HG02759 (cell line): Measurements from ENCODE around the gene TSHZ2.

Source experiments
- ATAC-seq: cut with Tn5 transposase; IDR thresholded peaks from one replicate; pipeline ENCODE4 v1.9.1; 2021; ENCODE audit warnings: mild to moderate bottlenecking, moderate library complexity; ENCODE audit not compliant: unreplicated experiment

TSHZ2 gene

DNA sequence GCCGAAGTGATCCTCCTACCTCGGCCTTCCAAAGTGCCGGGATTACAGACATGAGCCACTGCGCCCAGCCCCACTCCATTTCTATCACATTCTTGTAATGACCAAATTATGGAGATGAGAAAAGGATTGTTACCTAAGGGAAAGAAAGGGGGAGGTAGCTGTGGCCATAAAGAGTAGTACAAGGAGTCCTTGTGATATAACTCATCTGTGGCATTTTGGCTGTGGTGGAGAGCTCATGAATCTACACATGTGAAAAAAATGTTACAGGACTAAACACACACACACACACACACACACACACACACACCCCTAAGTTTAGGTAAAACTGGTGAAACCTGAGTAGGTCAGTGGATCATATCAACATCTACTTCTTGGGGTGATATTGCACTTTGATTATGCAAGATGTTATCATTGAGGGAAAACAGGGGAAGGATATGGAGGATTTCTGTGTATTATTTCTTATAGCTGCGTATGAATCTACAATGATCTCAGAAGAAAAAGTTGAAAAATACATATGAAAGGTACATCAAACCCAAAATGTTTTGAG lies 251.5 kb downstream of the TSHZ2 start:
- ATAC-seq, result no peak

DNA sequence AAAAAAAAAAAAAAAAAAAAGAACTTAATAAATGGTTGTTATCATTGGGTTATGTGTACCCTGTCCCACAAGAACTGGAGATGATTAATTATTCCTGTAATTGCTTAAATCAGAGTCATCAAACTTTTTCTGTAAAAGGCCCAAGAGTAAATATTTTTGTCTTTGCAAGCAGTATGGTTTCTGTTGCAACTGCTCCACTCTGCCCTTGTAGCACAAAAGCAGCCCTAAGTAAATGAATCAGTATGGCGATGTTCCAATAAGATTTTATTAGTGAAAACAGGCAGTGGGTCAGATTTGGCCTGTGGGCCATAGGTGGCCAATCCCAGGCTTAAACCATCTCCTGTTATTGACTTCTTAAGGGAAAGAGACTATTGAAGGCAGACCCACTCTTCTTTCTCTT lies 252.7 kb downstream of the TSHZ2 start:
- no peak for ATAC-seq

DNA sequence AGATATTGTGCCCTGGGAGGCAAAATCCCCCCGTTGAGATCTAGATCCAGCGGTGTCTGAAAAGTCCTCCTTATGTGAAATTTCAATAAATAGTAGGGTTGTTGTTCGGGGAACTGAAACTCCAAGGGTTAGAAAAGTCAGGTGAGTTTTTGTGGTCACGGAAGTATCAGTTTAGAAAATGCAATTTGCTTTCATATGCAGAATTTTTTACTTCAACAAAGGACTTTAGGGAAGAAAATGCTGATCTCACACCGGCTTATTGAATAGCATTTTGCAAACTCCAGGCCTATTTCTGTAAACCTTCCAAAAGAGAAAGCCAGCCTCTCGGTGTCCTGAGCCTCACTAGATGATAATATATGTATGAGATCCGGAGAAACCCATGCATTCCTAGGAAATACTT lies 254.7 kb downstream of the TSHZ2 start:
- ATAC-seq, result no peak

DNA sequence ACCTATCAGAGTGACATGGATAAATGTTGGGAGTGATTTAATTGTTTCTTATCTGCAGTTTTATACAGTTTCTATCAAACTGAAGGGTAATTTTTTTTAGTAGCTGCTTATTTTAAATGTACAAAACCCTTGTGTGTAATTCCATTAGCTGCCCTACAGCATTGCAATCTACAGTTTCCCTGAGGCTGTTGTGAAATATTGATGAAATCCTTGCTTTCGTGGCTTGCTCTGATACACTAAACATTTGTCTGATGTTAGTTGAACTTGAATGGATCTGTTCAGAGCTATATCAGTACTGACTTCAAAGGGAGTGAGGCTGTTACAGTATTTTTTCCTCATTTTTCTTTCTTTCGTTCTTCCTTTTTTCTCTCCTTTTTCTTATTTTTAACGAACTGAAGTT lies 255.4 kb downstream of the TSHZ2 start:
- ATAC-seq, result no peak

DNA sequence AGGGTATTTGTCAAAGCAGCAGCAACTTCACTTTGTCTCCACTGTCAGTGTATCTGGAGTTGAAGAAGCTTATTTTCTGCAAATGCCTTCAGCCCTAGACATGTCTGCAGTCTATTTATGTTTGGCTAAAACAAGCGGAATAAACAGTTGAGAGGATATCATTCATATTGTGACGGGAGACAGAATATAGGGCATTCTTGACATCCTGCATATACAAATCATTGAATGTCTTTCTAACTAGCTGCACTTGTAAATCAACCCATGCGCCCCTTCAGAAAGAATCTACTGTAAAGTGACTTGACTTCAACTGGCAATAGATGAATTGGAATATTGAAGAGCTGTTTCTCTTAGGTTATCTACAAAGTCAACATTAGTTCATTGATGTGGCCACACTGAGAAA lies 258.9 kb downstream of the TSHZ2 start:
- no peak for ATAC-seq

- ATAC-seq, result no peak
Measured at GRCh38 chr20:53237461-53237860, 265.3 kb downstream of the TSHZ2 start.

DNA sequence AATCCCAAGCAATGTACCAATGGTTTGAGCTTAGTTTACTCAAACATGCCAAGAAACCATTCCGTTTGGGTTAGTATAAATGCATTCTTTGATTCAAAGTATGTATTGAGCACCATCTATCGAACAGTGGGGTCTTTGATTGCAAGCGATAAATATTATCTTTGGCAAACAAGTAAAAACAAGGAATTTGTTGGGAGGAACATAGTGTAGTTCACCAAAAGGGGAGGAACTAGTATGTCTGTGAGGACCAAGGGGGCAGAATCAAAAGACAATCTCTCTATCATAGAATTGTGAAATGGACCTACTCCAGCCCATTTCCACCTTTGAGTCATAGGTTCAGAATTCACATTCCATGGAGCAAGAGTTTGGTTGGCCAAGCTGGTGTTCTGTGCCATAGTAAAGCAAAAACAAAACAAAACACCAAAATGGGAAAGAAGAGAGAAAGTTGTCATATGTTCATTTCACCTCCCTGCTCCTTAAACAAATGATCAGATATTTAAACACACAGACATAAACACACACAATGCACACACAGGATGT lies 266.0 kb downstream of the TSHZ2 start:
- ATAC-seq, result no peak

DNA sequence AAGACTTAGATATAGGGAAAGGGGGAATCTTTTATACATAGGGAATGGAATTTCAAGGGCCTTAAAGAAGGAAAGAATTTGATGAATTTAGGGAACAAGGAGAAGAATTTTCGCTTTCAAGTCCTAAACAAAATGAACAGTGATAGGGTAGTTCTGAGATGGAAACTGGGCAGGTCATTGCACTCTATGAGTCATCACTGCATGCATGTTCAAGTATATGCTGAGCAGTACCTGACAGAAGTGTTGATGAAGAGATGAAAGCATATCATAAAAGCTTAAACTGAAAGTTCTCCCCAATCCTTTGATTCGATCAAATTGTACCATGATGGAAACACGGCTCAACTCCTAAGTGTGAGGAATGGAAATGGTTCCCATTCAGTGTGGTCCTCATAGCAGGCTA lies 271.0 kb downstream of the TSHZ2 start:
- ATAC-seq, result no peak

GRCh38 chr20:53244711-53245110 lies 272.6 kb downstream of the TSHZ2 start:
- no peak for ATAC-seq

DNA sequence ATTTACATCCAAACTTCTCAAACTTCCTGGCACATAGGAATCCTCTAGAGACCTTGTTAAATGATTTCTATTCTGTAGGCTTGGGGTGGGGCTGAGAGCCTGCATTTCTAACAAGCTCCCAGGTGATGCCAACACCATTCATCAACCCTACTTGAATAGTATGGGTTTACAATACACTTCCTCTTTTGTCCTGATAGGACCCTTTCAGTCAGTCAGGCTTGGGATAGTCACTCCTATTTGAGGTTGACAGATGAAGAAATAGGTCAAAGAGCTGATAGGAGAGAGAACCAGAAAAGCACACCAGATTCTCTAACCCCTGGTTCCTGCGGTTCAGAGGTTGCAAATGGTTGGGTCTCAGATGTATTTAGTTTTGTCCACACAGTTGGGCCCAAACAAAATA lies 273.4 kb downstream of the TSHZ2 start:
- no peak for ATAC-seq

DNA sequence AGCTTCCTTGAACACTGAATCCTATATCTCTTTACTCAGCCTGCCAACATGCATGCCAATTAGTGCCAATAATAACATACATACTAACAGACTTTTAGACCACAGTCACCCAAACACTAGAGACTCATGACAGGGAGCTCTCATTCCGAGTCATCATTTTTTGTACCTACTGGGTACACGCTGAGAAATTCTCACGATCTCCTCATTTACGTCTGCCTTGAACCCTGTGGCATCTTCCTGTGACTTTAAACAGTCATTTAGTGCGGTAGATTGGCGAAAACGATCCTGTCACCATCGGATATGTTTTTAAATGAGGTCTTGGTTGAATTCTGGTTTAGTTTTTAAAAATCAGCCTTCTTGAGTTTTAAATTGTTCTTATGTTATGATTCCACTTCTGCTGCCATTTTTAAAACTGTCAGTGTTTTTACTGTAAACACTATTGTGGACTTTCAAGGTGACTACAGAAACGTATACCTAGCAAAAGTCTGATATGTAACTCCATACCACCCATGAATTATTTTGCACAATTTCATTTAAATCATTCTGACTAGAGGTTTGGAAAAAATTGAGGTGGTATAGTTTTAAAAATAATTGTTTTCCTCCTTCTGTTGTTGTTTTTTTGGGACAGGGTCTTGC lies 275.4 kb downstream of the TSHZ2 start:
- no peak for ATAC-seq

DNA sequence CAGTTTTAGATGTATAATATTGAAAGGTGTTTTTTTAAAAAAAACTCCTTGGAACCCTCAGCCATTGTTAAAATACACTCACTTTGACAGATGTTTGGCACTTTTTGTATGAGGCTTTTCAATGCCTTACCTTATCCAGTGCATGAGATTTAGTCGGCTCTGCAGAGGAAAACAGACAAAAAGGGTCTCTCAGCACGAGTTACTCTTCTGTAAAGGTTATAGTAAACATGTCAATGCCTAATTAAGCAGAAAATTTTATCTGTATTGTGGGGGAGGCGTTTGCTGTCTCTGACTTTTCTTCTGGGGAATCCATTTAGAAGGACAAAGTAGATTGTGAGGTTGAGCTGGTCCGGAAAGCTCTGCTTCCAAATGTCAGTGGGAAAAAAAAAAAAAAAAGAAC lies 278.3 kb downstream of the TSHZ2 start:
- no peak for ATAC-seq

- no peak for ATAC-seq
Measured at GRCh38 chr20:53252002-53252401, 279.8 kb downstream of the TSHZ2 start.

GRCh38 chr20:53253668-53254067 lies 281.5 kb downstream of the TSHZ2 start:
- ATAC-seq, result no peak

- ATAC-seq, result no peak
Measured at GRCh38 chr20:53255102-53255710, 283.0 kb downstream of the TSHZ2 start.

DNA sequence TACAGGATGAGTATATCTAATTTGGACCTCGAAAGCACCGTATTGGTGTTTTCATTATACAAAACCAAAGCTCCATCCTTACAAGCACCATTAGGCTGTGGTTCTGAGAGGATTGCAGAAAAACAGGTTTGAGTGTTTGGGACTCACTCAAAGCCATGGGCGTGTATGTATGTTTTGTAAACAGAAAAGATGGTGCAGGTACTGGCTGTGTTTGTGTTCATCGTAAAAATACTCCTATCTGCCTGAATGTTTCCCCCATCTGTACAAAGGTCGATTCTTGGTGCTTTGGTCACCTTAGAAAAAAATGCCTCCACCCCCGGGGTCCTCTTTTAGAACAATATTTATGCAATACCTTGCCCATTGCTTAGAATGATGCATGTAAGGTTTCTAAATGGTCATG lies 286.6 kb downstream of the TSHZ2 start:
- ATAC-seq, result no peak

- no peak for ATAC-seq
Measured at GRCh38 chr20:53260168-53260567, 288.0 kb downstream of the TSHZ2 start.

DNA sequence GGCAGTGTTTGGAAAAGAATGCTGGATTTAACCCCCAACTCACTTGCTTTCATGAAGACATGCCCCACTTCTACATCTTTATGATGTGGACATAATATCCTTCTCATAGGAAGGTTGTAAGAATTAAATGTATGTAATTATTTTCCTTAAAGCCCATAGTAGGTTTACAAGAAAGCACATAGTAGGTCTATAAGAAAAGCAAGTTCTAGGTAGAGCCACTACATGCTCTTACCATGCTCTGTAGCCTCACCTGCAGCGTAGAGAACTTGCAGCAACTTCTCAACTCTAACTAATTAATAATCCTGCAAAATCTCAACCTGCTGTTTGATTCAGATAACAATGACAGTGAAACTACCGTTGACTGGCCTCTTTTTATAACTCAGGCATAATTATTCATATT lies 288.4 kb downstream of the TSHZ2 start:
- no peak for ATAC-seq

DNA sequence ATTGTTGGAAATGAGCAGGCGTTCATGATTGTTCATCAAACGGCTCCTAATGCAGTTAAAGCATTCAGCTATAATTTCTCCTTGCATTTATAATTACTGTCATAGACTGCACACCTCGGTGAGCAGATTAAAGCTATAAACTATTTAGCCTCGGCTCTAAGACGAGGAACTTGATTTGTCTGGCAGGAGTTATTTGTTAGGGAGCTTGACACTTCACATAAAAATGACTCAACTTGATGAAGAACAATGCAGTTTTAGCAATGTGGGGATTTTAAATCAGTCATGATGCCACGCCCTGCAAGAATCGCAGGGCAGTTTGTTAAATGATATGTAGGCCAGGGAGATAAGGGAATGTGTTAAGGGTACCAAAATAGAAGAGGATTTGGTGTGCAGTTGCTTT lies 290.2 kb downstream of the TSHZ2 start:
- ATAC-seq, result no peak

DNA sequence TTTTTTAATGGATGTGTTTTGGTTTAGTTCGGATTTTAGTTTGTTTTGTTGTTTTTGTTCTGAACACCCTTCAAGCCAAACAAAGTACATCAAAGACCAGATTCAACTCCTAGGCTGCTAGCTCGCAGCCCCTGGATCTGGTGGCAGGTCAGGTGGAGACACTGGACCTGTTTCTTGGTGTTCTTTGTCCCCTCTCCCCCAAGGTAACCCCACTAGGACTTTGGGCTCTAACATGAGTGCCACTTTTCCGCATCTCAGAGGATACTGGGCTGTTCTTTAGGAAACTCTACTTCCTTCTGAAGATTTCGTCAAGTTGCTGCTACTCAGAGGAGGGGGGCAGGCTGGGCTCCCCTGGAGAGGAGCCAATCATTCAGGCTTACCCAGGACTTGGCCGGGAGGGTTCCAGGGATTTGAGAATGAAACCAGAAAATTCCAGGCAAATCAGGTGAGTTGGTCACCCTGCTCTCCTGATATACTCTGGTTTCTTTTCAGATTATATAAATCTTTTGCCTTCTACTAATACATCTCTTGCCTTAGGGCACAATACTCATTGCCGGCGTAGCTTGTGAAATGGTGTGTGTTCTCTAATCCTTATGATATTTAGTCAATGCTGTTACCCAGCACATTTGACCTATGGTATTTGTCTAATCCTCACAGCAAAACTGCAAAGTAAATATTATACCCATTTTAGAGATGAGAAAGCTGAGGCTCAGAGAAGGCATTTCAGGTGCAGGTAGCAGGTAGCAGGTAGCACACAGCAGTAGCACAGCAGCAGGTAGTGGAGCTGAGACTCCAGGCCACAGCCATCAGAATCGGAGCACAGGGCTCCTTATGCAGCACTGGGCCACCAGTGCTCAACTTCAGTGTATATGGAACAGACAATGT lies 291.6 kb downstream of the TSHZ2 start:
- no peak for ATAC-seq

- ATAC-seq, result no peak
Measured at GRCh38 chr20:53264604-53265003, 292.4 kb downstream of the TSHZ2 start.
